GM19193 (cell line): ENCODE results near the gene CDC42BPA.

ENCODE experiments used
- POLR2A ChIP-seq: IDR thresholded peaks from 4 replicates; pipeline ENCODE4 v1.6.1; 2011; ENCODE audit not compliant: insufficient read depth, insufficient read length; ENCODE audit errors: extremely low read depth

CDC42BPA gene

DNA sequence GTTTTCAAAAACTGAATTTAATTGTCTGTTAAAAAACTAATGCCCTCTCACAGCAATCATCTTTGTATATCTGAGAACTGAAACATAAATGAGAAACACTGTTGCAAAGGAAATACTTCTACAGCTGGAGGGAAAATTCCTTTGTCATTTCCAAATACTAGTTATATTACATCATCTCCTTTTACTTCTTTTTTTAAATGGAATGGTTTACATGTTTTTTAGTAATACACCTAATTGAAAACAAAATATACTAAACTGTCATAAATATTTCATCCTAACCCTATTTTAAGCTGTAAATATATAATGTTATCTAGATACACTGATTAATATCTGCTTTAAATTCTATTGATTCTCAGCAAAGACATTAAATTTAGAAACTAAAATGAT lies 19.1 kb downstream of the CDC42BPA start:
- TF ChIP-seq POLR2A, result no peak

DNA sequence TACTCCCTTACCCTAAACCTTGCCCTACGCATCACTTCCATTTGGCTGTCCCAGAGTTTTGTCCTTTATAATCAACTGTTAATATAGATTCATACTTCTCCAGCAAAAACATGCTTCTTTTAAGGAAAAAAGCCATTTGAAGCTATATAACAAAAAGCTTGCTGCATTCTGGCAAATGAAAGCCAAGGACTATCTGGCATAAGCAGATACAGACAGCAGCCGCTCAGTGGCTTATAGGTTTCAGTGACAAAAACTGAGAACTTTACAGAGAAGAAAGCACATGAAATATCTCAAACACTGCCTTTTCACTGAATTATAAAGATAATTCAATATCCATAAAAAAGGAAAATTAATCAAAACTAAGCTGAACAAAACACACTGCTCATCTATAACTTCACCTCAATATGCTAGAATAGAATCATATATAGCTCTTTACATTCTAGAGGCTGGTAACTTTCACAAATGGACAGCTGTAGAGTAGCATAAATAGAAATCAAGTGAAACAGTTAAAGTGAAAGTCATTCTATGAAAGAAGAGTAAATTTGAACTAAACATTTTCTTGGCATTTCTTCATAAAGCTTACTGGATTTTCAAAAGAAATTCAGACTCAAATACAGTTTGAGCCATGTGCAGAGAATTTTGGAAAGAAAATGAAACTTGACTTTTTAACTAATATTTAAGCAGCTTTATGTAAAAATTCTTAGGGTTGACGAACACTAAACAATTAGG lies 19.6 kb downstream of the CDC42BPA start:
- no peak for TF ChIP-seq POLR2A

DNA sequence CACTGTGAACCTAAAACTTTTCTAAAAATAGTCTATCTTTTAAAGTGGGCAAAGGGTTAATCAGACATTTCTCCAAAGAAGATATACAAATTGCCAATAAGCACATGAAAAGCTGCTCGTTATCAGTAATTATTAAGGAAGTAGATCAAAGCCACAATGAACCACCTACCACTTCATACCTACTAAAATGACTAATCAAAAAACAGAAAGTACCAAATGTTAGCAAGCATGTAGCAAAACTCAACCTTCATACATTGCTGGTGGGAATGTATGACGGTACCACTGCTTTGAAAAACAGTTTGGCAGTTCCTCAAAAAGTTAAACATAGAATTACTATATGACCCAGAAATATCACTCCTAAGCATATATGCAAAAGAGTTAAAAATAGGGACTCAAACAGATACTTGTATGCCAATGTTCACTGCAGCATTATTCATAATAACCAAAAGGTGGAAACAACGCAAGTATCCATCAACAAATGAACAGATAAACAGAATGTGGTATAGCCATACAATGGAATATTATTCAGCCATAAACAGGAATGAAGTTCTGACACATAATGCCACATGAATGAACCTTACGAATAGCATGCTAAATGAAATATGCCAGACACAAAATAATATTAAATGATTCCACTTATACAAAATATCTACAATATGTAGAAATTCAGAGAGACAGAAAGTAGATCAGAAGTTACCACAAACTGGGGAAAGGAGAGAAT lies 21.1 kb downstream of the CDC42BPA start:
- TF ChIP-seq POLR2A, result no peak

DNA sequence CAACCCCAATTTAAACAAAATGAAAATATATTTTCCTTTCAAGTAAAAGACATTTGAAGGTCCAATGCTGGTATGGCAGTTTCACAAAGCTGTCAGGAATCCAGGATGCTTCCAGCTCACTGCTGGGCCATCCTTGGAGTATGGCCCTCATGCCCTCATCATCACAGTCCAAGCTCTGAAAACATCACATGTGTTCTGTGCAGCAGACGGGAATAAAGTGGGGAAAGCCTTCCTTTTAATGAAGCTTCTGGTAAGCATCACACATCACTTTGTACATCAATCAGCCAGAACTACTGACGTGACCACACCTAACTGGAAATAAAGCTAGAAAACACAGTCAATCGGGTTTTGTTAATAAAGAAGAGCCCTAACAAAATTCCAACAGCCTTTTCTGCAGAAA lies 22.7 kb downstream of the CDC42BPA start:
- TF ChIP-seq POLR2A, result no peak

DNA sequence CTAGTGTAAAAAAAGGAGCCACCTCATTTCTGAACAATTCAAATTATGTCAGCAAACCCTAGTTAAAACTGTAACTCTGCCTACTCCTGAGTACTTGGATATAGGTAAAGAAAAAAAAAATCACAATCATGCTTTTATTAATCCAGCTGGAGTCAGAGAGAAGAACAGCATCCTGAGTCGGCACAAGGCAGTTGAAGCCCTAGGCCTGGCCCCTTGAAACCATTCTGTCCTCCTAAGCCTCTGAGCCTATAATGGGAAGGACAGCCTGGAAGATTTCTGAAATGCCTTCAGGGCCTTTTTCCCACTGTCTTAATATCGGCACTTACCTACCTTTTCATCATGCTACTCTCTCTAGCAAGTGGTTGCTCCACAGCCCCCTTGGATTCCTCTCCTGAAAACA lies 32.5 kb downstream of the CDC42BPA start:
- no peak for TF ChIP-seq POLR2A

DNA sequence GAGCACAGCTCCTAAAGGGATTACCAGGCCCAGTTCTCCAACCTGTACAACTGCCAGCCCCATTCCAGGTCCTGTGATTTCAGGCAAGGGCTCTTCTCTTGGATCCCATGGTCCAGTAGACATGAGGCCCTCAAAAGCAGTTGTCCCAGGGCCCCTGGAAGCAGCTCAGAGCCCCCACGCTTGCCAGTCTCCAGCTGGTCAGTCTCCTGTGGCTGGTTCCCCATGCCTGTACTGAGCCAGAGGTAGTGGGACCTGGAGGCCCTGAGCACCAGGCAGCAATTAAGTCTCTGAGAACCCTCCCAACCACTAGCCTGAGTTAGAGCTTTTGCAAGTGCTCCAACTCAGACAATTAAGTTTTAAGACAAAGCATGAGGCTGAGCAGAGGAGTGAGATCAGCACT lies 36.9 kb downstream of the CDC42BPA start:
- no peak for TF ChIP-seq POLR2A

DNA sequence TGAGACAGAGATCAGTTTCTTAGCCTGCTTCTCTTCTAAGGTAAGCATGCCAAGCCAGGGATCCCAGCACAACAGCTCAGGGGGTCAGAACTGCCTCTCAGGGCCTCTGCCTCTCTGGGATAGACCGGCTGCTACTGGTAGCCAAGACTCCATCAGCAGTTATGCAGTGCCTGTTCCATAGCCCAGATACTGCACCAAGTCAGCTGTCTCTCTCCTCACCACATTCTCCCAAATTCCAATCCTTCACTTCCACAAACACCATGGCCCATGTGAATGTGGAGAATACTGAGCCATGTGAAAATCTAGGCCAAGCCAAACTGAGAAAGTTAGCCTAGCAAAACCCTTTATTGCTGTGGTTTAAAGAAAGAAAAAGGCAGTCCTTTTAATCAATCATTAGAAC lies 37.5 kb downstream of the CDC42BPA start:
- TF ChIP-seq POLR2A, result no peak

DNA sequence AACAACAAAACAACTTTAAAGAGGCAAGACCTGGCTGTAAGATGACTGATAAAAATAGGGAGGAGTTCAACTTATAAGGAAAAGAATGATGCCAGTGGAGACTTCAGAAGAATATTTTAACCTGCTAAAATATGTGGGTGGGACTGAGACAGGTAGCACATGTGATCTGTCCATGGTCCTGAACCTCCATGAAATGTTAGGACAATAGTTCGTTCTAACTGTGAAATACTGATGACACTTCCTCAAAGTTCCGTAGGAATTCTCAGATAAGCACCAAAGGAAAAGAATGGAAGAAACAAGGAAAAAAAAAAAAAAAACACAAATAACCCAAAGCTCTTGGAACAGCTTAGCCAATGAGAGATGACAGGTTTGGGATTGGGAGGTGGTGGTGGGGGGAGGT lies 44.7 kb downstream of the CDC42BPA start:
- no peak for TF ChIP-seq POLR2A

DNA sequence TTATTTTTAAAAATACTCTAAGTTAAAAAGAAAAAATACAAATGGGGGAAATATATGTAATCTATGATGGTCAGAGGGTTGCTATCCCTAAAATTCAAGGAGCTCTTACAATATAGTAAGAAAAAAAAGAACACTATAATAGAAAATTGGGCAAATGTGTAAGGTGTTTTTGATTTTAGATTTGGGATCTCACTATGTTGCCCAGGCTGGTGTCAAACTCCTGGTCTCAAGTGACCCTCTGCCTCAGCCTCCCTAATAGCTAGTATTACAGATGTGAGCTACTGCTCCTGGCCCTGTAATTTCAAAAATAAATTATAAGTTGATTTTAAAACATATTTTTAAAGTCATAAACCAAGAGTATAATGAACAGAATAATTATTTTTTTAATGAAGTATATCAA lies 45.9 kb downstream of the CDC42BPA start:
- no peak for TF ChIP-seq POLR2A

DNA sequence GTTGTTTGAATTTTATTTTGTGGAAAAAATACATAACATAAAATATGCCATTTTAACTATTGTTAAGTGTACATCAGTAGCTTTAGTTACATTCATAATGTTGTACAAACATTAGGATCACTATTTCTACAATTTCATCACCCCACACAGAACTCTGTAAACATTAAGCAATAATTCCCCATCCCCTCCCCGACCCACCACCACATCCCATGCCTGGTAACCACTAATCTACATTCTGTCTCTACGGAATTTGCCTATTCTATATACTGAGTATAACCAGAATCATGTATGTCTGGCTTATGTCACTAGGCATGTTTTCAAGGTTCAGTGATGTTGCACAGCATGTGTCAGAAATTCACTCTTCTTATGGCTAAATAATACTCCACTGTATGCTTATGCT lies 47.7 kb downstream of the CDC42BPA start:
- TF ChIP-seq POLR2A, result no peak

DNA sequence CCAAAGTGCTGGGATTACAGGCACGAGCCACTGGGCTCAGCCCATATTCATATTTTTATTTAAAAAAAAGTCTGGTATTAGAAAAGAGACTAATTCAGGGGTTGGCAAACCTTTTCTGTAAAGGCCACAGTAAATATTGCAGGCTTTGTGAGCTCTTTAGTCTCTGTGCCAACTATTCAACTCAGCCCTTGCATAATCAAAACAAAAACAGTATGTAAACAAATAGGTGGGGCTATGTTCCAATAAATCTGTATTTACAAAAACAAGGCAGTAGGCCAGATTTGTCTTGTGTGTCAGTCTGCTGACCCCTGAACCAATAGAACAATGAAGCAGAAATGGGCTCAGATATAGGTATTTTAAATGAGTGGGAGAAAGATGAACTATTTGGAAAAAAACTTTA lies 49.3 kb downstream of the CDC42BPA start:
- TF ChIP-seq POLR2A, result no peak

DNA sequence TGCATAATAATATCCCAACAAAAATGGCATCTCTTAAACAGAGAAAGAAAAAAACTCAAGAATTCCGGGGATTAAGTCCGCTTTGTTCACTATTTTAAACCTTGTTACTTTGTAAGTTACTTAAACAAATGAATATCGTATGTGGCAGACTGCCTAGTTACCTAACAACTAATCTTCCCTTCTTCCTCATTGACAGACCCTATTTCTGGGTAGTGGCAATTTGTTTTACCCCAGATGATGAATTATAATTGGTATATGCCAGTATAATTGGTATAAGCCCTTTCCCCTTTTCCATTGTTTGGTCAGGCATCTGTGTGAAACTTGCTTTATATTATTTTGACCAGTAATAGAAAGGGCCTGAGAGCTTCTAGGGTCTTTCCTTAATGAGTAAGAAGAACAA lies 52.4 kb downstream of the CDC42BPA start:
- TF ChIP-seq POLR2A, result no peak

DNA sequence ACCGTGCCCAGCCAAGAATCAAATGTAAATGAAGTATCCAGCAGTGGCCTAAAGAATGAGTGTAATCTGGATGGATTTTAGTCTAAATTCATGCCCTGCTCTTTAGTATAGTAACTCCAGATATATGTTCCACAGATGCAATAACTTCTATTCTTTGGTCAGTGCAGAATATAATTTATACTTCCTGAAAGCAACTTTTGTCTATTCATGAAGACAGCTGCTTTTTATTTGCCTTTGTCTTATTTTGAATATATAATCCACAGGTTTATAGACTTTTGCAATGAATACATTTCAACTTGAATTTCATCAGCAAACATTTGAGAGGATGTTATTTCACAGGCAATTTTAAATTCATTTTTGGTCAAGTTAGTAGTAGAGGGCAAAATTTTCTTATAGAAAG lies 54.4 kb downstream of the CDC42BPA start:
- TF ChIP-seq POLR2A, result no peak

DNA sequence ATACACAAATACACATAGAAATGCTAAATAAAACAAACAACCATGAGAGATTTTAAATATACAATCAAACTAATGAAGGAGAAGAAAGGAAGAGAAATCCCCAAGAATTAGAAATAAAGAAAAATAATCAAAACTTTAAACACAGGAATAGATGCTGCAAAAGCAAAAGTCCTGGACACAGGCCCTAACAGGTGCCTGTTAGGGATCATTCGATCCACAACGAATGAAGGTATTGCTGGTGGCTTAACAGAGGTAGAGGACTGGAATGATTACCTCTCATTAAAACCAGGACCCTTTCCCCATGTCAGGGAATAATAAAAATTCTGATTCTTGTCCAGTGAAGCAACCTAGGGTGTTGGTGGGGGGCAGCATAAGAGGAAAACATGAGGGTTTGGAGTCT lies 56.8 kb downstream of the CDC42BPA start:
- TF ChIP-seq POLR2A, result no peak

DNA sequence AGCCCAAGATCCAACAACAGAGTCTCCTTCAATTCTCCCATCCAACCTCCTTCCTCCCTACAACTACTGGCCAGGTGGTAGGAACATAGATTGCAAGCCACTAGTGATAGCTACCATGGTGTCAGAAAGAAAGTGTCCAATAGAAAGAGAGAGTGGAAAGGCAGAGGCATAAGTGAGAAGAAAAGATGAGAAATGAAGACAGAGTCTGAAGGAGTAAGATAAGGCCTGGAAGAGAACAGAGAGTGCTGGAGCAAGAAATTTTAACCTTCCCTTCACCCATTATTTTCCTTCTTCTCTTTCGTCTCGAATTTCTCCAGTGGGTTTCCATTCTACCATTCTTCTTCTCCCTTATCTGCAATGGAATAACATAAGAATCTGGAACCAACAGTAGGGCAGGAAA lies 57.9 kb downstream of the CDC42BPA start:
- TF ChIP-seq POLR2A, result no peak

DNA sequence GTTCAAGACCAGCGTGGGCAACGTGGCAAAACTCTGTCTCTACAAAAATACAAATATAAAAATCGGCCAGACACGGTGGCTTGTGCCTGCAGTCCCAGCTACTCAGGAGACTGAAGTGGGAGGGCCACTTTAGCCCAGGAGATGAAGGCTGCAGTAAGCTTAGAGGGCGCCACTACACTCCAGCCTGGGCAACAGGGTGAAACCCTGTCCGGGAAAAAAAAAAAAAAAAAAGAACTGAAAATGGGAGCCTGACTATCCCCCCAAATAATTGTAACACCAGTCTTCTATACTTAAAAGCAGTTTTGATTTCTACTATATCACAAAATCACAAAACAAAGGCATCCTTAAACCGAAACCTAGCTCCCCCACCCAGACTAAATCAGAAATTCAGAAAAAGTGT lies 60.3 kb downstream of the CDC42BPA start:
- no peak for TF ChIP-seq POLR2A
